Cardiac fibroblast (primary cell): ENCODE measurements around the gene SH2D4B.

Experiments
- DNase-seq, 2 donors: peaks; one replicate each; pipeline versions ENCODE4 v3.0.0 to v3.0.0-alpha.2; 2010; ENCODE audit warnings: low read depth in 2 of 2
- H3K4me3 ChIP-seq, 2 donors: replicated peaks in 1 of 2; 1 replicate in 1 of 2; 2 replicates in 1 of 2; pipeline ENCODE4 v1.5.1; 2011; ENCODE audit warnings: low read depth in 2 of 2, low read length in 2 of 2, mild to moderate bottlenecking in 2 of 2, moderate library complexity in 1 of 2
- CTCF ChIP-seq: IDR thresholded peaks from one replicate; pipeline ENCODE4 v1.5.1; 2011; ENCODE audit warnings: low read depth, mild to moderate bottlenecking, low read length, inconsistent platforms

Gene SH2D4B

GRCh38 chr10:80694930-80695329 is 157.2 kb downstream of the SH2D4B start:
- no peak for DNase-seq
- no peak for TF ChIP-seq CTCF
- H3K4me3 ChIP-seq: no peak overlapping the region
